Measurements from ENCODE around the gene DPH7. TPM values are rescaled to one million over a fixed set of nuclear protein-coding genes. Genes with fewer than 3 reads are reported as not detected.
"Not testable (repeated sequence)": the region's sequence is repeated elsewhere in the genome, so short reads cannot be mapped to it uniquely, and the experiment has no call there.

The DPH7 gene
- total RNA-seq, 1 donor from 2014 or later, result 34.4 TPM

DNA sequence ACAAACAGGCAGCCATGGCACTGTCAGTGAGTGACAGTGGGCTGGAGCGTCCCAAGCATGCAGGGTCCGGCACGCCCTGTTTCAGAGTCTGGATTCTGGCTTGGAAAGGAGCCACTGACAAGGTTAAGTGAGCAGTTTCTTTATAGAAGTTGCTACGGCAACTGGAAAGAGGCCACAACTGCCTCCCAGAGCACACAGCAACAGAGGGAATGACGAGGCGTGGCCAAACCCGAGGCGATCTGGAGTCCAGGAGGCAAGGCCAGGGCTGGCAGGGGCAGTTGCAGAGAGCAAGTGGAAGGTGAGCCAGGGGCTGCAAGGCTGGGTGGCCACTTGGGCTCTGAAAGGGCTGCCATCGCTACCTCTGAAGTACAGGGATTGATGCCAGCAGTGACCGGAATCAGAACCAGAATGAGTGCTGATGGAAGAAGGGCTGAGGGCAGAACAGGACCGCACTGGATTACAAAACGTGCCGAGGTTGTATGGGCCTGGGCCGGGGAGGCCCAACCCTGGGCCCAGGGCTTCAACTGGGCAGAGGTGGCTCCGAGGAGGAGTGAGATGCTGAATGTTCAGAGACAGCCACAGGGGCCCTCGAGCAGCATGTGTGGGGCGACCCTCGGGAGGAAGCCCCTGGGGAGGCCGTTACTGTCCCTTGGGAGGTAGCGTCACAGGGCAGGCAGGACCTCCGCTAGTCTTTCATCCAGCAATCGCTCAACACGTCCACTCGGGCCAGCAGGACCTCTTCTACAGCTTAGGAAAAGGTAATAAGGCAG, 22.5 kb downstream of the DPH7 start:
- Histone ChIP-seq H3K27me3 (ENCODE audit: insufficient read depth, low read length) (no peaks in the 10 kb centered on the region), H3K9ac (ENCODE audit: low read length) (peak overlapping the region; percentile 14), H3K36me3 (ENCODE audit: insufficient read depth, low read length) (peaks cover 21% of the 10 kb centered on the region), H2AFZ (ENCODE audit: low read depth, low read length) (no peak overlapping the region), H3K9me3 (ENCODE audit: insufficient read depth, low read depth, low read length) (no peaks in the 10 kb centered on the region), H3K4me1 (ENCODE audit: insufficient read depth, low read length) (peaks cover 12% of the 10 kb centered on the region), H3K27ac (ENCODE audit: low read depth, low read length) (no peak overlapping the region), H3K4me3 (ENCODE audit: insufficient read depth, low read depth, low read length) (no peak overlapping the region), H3K79me2 (ENCODE audit: insufficient read depth, low read length) (peaks cover 17% of the 10 kb centered on the region), H3K4me2 (ENCODE audit: low read length) (no peak overlapping the region), H4K20me1 (ENCODE audit: insufficient read depth, low read length) (peaks cover 45% of the 10 kb centered on the region)
- TF ChIP-seq, protein P1, sequence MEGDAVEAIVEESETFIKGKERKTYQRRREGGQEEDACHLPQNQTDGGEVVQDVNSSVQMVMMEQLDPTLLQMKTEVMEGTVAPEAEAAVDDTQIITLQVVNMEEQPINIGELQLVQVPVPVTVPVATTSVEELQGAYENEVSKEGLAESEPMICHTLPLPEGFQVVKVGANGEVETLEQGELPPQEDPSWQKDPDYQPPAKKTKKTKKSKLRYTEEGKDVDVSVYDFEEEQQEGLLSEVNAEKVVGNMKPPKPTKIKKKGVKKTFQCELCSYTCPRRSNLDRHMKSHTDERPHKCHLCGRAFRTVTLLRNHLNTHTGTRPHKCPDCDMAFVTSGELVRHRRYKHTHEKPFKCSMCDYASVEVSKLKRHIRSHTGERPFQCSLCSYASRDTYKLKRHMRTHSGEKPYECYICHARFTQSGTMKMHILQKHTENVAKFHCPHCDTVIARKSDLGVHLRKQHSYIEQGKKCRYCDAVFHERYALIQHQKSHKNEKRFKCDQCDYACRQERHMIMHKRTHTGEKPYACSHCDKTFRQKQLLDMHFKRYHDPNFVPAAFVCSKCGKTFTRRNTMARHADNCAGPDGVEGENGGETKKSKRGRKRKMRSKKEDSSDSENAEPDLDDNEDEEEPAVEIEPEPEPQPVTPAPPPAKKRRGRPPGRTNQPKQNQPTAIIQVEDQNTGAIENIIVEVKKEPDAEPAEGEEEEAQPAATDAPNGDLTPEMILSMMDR (IDR thresholded peaks at IDR 0.05; ENCODE audit: insufficient read depth, low read depth, low read length), result no peak
- no peak for TF ChIP-seq EZH2 (IDR thresholded peaks at IDR 0.05; ENCODE audit: insufficient read depth, low read length)
- DNase-seq (ENCODE audit: low read depth), result peak; percentile 60
- no peak for FAIRE-seq
- peak overlapping the region; percentile 42 for H3K4me3 Mint-ChIP-seq (ENCODE audit: unreplicated experiment)
- no peaks in the 10 kb centered on the region for H3K27me3 Mint-ChIP-seq (ENCODE audit: low read depth, unreplicated experiment)
- H3K9me3 Mint-ChIP-seq (ENCODE audit: unreplicated experiment), result no peaks in the 10 kb centered on the region
- peaks cover 20% of the 10 kb centered on the region for H3K36me3 Mint-ChIP-seq (ENCODE audit: low read depth, unreplicated experiment)
- H3K4me1 Mint-ChIP-seq (ENCODE audit: low read depth, unreplicated experiment), result peaks cover 10% of the 10 kb centered on the region
- H3K27ac Mint-ChIP-seq (ENCODE audit: unreplicated experiment), result no peak overlapping the region

DNA sequence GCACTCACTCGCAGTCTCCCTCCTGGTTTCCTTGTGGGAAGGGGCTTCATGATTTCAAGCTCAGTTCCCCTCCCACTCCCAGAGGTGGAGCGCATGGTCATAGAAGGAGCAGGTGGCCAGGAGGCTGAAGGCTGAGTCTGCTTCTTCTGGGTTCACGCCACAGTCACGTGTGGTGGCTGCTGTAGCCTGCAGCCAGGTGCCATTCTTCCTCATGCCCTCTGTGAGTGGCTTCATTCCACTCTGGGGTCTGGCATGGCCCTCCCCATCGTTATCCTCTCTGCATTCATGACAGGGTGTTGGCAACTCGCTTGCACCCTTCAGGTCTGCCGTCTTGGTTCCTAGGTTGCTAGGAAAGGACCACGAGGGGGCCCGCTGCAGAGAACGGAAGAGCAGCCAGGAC, 23.5 kb downstream of the DPH7 start:
- peak overlapping the region; percentile 9 for H3K27ac Mint-ChIP-seq (ENCODE audit: unreplicated experiment)
- H3K4me1 Mint-ChIP-seq (ENCODE audit: low read depth, unreplicated experiment), result peaks cover 10% of the 10 kb centered on the region
- no peaks in the 10 kb centered on the region for H3K9me3 Mint-ChIP-seq (ENCODE audit: unreplicated experiment)
- no peak for FAIRE-seq
- Histone ChIP-seq H3K79me2 (ENCODE audit: insufficient read depth, low read length) (peaks cover 17% of the 10 kb centered on the region), H3K9me3 (ENCODE audit: insufficient read depth, low read depth, low read length) (no peaks in the 10 kb centered on the region), H2AFZ (ENCODE audit: low read depth, low read length) (no peak overlapping the region), H4K20me1 (ENCODE audit: insufficient read depth, low read length) (peaks cover 44% of the 10 kb centered on the region), H3K9ac (ENCODE audit: low read length) (no peak overlapping the region), H3K27ac (ENCODE audit: low read depth, low read length) (no peak overlapping the region), H3K4me2 (ENCODE audit: low read length) (no peak overlapping the region), H3K36me3 (ENCODE audit: insufficient read depth, low read length) (peaks cover 19% of the 10 kb centered on the region), H3K4me1 (ENCODE audit: insufficient read depth, low read length) (peaks cover 12% of the 10 kb centered on the region), H3K4me3 (ENCODE audit: insufficient read depth, low read depth, low read length) (no peak overlapping the region), H3K27me3 (ENCODE audit: insufficient read depth, low read length) (no peaks in the 10 kb centered on the region)
- no peaks in the 10 kb centered on the region for H3K27me3 Mint-ChIP-seq (ENCODE audit: low read depth, unreplicated experiment)
- TF ChIP-seq, protein P1 (IDR thresholded peaks at IDR 0.05; ENCODE audit: insufficient read depth, low read depth, low read length), result no peak
- no peak for TF ChIP-seq EZH2 (IDR thresholded peaks at IDR 0.05; ENCODE audit: insufficient read depth, low read length)
- peaks cover 20% of the 10 kb centered on the region for H3K36me3 Mint-ChIP-seq (ENCODE audit: low read depth, unreplicated experiment)
- H3K4me3 Mint-ChIP-seq (ENCODE audit: unreplicated experiment), result no peak overlapping the region
- DNase-seq (ENCODE audit: low read depth), result no peak

DNA sequence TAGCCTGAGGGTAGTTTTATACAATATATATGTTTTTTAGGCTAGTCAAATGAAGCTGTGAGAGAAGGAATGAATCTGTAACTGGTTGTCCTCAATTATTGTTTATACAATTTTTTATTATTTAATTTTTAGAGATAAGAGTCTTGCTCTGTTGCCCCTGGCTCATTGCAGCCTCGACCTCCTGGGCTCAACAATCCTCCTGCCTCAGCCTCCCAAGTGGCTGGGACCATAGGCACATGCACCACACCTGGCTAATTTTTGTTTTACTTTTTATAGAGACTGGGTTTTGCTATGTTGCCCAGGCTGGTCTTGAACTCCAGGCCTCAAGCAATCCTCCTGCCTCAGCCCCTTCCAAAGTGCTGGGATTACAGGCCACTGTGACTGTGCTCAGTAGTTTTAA, 24.4 kb downstream of the DPH7 start:
- no peak for FAIRE-seq
- H3K79me2 ChIP-seq (ENCODE audit: insufficient read depth, low read length), result peaks cover 17% of the 10 kb centered on the region
- DNase-seq (ENCODE audit: low read depth), result no peak
- no peaks in the 10 kb centered on the region for H3K9me3 ChIP-seq (ENCODE audit: insufficient read depth, low read depth, low read length)
- TF ChIP-seq, protein P1 (IDR thresholded peaks at IDR 0.05; ENCODE audit: insufficient read depth, low read depth, low read length), result no peak
- TF ChIP-seq EZH2 (IDR thresholded peaks at IDR 0.05; ENCODE audit: insufficient read depth, low read length), result no peak
- no peak overlapping the region for H2AFZ ChIP-seq (ENCODE audit: low read depth, low read length)
- peaks cover 37% of the 10 kb centered on the region for H4K20me1 ChIP-seq (ENCODE audit: insufficient read depth, low read length)
- peaks cover 12% of the 10 kb centered on the region for H3K4me1 ChIP-seq (ENCODE audit: insufficient read depth, low read length)
- H3K4me2 ChIP-seq (ENCODE audit: low read length), result no peak overlapping the region
- no peaks in the 10 kb centered on the region for H3K9me3 Mint-ChIP-seq (ENCODE audit: unreplicated experiment)
- no peak overlapping the region for H3K9ac ChIP-seq (ENCODE audit: low read length)
- H3K4me1 Mint-ChIP-seq (ENCODE audit: low read depth, unreplicated experiment), result peaks cover 8% of the 10 kb centered on the region
- no peak overlapping the region for H3K4me3 Mint-ChIP-seq (ENCODE audit: unreplicated experiment)
- no peaks in the 10 kb centered on the region for H3K27me3 ChIP-seq (ENCODE audit: insufficient read depth, low read length)
- peaks cover 15% of the 10 kb centered on the region for H3K36me3 ChIP-seq (ENCODE audit: insufficient read depth, low read length)
- H3K4me3 ChIP-seq (ENCODE audit: insufficient read depth, low read depth, low read length), result no peak overlapping the region
- H3K27ac Mint-ChIP-seq (ENCODE audit: unreplicated experiment), result no peak overlapping the region
- H3K36me3 Mint-ChIP-seq (ENCODE audit: low read depth, unreplicated experiment), result peaks cover 20% of the 10 kb centered on the region
- H3K27me3 Mint-ChIP-seq (ENCODE audit: low read depth, unreplicated experiment), result no peaks in the 10 kb centered on the region
- H3K27ac ChIP-seq (ENCODE audit: low read depth, low read length), result no peak overlapping the region

DNA sequence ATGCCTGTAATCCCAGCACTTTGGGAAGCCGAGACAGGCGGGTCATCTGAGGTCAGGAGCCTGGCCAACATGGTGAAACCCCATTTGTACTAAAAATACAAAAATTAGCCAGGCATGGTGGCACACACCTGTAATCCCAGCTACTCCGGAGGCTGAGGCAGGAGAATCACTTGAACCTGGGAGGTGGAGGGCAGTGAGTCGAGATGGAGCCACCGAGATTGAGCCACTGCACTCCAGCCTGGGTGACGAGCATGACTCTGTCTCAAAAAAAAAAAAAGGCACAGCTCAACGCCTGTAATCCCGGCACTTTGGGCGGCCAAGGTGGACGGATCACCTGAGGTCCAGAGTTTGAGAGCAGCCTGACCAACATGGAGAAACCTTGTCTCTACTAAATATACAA, 25.1 kb downstream of the DPH7 start:
- H2AFZ ChIP-seq (ENCODE audit: low read depth, low read length); DNase-seq (ENCODE audit: low read depth); H3K4me2 ChIP-seq (ENCODE audit: low read length); H3K9me3 Mint-ChIP-seq (ENCODE audit: unreplicated experiment); H3K9ac ChIP-seq (ENCODE audit: low read length); H3K27me3 Mint-ChIP-seq (ENCODE audit: low read depth, unreplicated experiment); H3K27ac ChIP-seq (ENCODE audit: low read depth, low read length); H3K4me3 Mint-ChIP-seq (ENCODE audit: unreplicated experiment); H3K9me3 ChIP-seq (ENCODE audit: insufficient read depth, low read depth, low read length); FAIRE-seq; H3K4me3 ChIP-seq (ENCODE audit: insufficient read depth, low read depth, low read length); H3K27me3 ChIP-seq (ENCODE audit: insufficient read depth, low read length); H3K27ac Mint-ChIP-seq (ENCODE audit: unreplicated experiment); H3K4me1 Mint-ChIP-seq (ENCODE audit: low read depth, unreplicated experiment): not testable (repeated sequence)
- Histone ChIP-seq H4K20me1 (ENCODE audit: insufficient read depth, low read length) (peaks cover 37% of the 10 kb centered on the region), H3K4me1 (ENCODE audit: insufficient read depth, low read length) (peaks cover 12% of the 10 kb centered on the region), H3K36me3 (ENCODE audit: insufficient read depth, low read length) (peaks cover 15% of the 10 kb centered on the region), H3K79me2 (ENCODE audit: insufficient read depth, low read length) (peaks cover 17% of the 10 kb centered on the region)
- peaks cover 20% of the 10 kb centered on the region for H3K36me3 Mint-ChIP-seq (ENCODE audit: low read depth, unreplicated experiment)
